ENCODE results near the gene KRT222. TPM values are rescaled to one million over a fixed set of nuclear protein-coding genes. Genes with fewer than 3 reads are reported as not detected.

The KRT222 gene
- total RNA-seq, 2 donors from 2014 or later, result 0.63 to 0.81 TPM

- no peak overlapping the region for H3K27ac ChIP-seq
- TF ChIP-seq, protein P1, sequence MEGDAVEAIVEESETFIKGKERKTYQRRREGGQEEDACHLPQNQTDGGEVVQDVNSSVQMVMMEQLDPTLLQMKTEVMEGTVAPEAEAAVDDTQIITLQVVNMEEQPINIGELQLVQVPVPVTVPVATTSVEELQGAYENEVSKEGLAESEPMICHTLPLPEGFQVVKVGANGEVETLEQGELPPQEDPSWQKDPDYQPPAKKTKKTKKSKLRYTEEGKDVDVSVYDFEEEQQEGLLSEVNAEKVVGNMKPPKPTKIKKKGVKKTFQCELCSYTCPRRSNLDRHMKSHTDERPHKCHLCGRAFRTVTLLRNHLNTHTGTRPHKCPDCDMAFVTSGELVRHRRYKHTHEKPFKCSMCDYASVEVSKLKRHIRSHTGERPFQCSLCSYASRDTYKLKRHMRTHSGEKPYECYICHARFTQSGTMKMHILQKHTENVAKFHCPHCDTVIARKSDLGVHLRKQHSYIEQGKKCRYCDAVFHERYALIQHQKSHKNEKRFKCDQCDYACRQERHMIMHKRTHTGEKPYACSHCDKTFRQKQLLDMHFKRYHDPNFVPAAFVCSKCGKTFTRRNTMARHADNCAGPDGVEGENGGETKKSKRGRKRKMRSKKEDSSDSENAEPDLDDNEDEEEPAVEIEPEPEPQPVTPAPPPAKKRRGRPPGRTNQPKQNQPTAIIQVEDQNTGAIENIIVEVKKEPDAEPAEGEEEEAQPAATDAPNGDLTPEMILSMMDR (IDR thresholded peaks at IDR 0.05), result no peak
- H3K4me3 ChIP-seq, result no peak overlapping the region
- no peak for ATAC-seq (ENCODE audit: insufficient number of reproducible peaks, low FRiP score, low read depth)
- peaks cover 29% of the 10 kb centered on the region for H3K36me3 ChIP-seq
- DNase-seq (ENCODE audit: low spot score), result no peak
- no peaks in the 10 kb centered on the region for H3K27me3 ChIP-seq (replicated peaks; ENCODE audit: insufficient read depth)
- H3K4me1 ChIP-seq (ENCODE audit: control insufficient read depth in 1 of 2, low read depth in 2 of 2), result no peaks in the 10 kb centered on the region
- H3K9me3 ChIP-seq, result no peaks in the 10 kb centered on the region
Observed at GRCh38 chr17:40637931-40638330, 27.0 kb downstream of the KRT222 start.

GRCh38 chr17:40633871-40634270 lies 31.1 kb downstream of the KRT222 start:
- H3K4me3 ChIP-seq, result no peak overlapping the region
- H3K9me3 ChIP-seq, result no peaks in the 10 kb centered on the region
- DNase-seq (ENCODE audit: low spot score) (no peak), ATAC-seq (ENCODE audit: insufficient number of reproducible peaks, low FRiP score, low read depth) (no peak)
- no peak overlapping the region for H3K27ac ChIP-seq
- H3K27me3 ChIP-seq (replicated peaks; ENCODE audit: insufficient read depth), result no peaks in the 10 kb centered on the region
- TF ChIP-seq, protein P1 (IDR thresholded peaks at IDR 0.05), result no peak
- peaks cover 39% of the 10 kb centered on the region for H3K36me3 ChIP-seq
- H3K4me1 ChIP-seq (ENCODE audit: control insufficient read depth in 1 of 2, low read depth in 2 of 2), result no peaks in the 10 kb centered on the region

GRCh38 chr17:40632216-40632615 lies 32.8 kb downstream of the KRT222 start:
- no peaks in the 10 kb centered on the region for H3K4me1 ChIP-seq (ENCODE audit: control insufficient read depth in 1 of 2, low read depth in 2 of 2)
- no peaks in the 10 kb centered on the region for H3K9me3 ChIP-seq
- no peak overlapping the region for H3K27ac ChIP-seq
- no peak overlapping the region for H3K4me3 ChIP-seq
- TF ChIP-seq, protein P1 (IDR thresholded peaks at IDR 0.05), result no peak
- no peak for DNase-seq (ENCODE audit: low spot score)
- H3K27me3 ChIP-seq (replicated peaks; ENCODE audit: insufficient read depth), result no peaks in the 10 kb centered on the region
- no peak for ATAC-seq (ENCODE audit: insufficient number of reproducible peaks, low FRiP score, low read depth)
- H3K36me3 ChIP-seq, result peaks cover 40% of the 10 kb centered on the region

- Histone ChIP-seq H3K4me3 (no peak overlapping the region), H3K27me3 (replicated peaks; ENCODE audit: insufficient read depth) (no peaks in the 10 kb centered on the region), H3K36me3 (peaks cover 28% of the 10 kb centered on the region), H3K4me1 (ENCODE audit: control insufficient read depth in 1 of 2, low read depth in 2 of 2) (no peaks in the 10 kb centered on the region), H3K9me3 (no peaks in the 10 kb centered on the region), H3K27ac (no peak overlapping the region)
- TF ChIP-seq, protein P1 (IDR thresholded peaks at IDR 0.05), result no peak
- no peak for DNase-seq (ENCODE audit: low spot score)
- no peak for ATAC-seq (ENCODE audit: insufficient number of reproducible peaks, low FRiP score, low read depth)
Observed at GRCh38 chr17:40629842-40630241, 35.1 kb downstream of the KRT222 start.

- H3K27me3 ChIP-seq (replicated peaks; ENCODE audit: insufficient read depth), result no peaks in the 10 kb centered on the region
- H3K27ac ChIP-seq, result no peak overlapping the region
- DNase-seq (ENCODE audit: low spot score) (no peak), ATAC-seq (ENCODE audit: insufficient number of reproducible peaks, low FRiP score, low read depth) (no peak)
- H3K4me3 ChIP-seq, result no peak overlapping the region
- no peaks in the 10 kb centered on the region for H3K9me3 ChIP-seq
- H3K36me3 ChIP-seq, result peaks cover 5% of the 10 kb centered on the region
- TF ChIP-seq, protein P1 (IDR thresholded peaks at IDR 0.05), result no peak
- H3K4me1 ChIP-seq (ENCODE audit: control insufficient read depth in 1 of 2, low read depth in 2 of 2), result no peaks in the 10 kb centered on the region
Observed at GRCh38 chr17:40625311-40625710, 39.7 kb downstream of the KRT222 start.

Measured in thoracic aorta (tissue), 2 donors.